A204.1 (cell line): ENCODE results near the gene LRRC74A.

Experiments used
- FAIRE-seq: peaks from 2 replicates; lab custom pipeline; 2012; peaks lifted over from hg19 to GRCh38; lab: Jason Lieb, UNC

LRRC74A gene

DNA sequence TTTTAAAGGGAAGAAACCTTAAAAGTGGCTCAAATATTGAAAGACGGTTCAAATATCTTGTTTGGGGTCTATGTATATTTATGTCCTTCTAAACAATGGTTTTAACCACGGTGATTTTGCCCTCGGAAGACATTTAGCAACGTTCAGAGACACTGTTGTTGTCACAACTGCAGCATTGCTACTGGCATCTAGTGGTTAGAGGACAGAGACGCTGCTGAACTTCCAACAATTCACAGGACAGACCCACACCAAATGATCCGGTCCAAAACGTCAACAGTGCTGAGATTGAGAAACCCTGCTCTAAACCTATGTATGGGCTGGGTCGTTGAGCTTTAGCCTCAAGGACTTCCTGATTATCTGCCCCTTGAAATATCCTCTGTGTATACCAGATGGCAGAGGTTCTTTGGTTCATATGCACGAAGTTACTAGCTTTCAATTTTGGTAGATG lies 15.2 kb upstream of the LRRC74A start:
- FAIRE-seq, result no peak

DNA sequence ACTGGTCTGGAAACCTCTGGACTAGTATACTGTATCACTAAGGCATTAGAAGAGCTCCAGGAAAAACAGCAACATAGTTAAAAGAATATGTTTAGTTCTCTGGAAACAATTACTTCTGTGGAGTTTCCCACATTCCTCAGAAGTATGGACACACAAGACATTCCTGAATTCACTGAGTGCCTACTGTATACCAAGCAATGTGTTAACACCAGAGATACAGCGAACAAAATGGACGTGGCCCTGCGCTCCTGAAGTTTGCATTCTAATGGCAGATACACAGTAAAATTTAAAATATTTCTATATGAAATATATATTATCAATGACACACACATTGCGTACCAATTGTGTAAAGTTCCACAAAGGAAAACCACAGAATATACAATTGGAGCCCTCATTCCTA lies 14.6 kb upstream of the LRRC74A start:
- no peak for FAIRE-seq

DNA sequence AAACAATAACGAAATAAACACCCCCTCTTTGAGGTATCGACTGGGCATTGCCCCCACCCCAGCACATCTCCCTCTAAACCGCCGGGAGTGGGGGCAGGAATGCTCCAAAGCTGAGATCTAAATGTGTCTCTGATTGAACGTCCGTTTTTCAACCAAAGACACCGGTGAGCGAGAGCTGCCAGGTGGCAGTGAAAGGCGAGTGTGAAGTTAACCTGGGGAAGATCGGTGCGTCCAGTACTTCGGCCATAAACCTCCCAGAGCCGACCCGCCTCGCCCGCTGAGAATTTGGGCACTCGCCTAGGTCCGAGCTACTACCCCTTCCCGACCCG lies 14.2 kb upstream of the LRRC74A start:
- FAIRE-seq, result no peak

DNA sequence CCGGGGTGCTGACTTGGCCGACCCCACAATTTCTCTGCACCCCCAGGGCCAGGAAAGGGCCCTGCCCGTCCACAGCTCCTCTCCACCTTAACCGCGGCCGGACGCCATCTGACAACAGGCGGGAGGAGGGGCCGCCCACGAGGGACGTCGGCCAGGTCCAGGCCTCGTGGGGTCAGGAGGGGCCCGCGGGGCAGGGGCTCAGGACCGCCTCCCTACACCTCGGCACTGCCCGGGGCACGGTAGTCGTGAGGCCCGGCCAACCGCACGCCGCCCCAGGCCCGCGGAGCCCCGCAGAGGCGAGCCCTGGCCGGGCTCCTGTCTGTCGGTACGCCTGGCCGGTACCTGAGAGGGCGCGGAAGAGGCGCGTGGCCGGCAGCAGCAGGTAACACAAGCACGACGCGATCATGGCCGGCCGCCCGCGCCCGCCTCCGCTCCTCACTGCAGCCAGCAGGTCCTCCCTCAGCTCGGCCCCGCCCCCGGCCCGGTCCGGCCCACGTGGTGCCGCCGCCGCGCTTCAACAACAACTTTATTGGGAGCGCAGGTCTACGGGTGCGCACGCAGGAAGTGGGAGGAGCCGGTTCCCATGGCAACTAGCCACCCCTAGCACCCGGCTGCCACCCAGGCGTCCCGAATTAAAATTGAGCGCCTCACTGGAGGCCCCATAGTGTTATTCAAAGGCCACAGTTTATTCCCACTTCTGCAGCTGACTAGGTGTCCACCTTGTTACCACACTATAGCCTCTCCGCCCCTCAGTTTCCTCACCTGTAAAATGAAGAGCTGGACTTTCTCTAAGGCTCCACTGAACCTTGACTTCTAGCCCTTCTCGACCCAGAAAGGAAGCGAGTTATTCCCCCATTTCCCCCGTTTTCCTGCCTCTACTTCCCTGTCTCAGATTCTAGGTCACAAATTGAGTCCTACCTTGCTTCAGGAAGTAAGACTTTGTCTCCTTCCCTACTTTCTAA lies 13.5 kb upstream of the LRRC74A start, which contains the start of gene ANGEL1:
ANGEL1 (minus strand) TSS at position 461 of the 962 bp plus-strand sequence; CDS start at position 406, 55 bp downstream.
- FAIRE-seq, result no peak

DNA sequence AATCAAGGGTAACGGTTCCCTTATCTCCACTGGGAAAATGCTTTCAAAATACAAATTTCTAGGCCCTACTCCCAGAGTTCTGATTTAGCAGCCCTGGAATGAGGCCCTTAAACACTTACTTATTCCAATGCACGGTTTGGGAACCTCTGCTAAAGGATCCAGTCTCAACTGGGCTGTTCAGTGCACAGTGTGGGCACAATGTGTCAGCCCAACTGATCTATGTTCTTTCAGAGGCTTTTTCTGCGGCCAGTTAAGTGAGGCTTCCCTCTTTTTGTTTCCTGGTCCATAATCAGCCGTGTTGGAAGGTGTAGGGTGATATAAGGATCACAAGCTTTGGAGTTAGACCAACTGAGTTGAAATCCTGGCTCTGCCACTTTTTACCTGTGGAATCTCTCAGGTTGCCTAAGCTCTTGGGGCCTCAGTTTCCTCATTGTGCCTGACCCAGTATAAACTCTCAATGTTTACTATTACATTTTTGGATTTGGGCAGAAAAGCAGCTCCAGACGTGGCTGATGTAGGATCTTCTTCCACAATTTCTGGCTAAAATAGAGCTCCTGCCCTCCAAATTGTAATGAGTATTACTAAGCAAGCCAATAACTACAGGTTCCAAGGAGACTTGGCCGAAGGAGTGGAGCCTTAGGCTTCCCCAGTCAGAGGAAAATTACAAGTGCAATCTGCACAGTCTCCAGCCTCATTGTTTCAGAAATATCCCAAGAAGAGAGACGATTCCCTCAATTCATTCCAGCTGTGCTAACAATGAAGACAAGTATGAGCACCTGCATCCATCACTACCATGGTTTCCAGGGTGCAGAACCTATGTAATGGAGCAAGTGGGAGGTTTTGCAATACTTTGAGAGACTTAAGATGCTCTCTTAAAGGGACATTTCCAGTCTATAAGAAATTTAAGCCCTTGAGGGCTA lies 11.2 kb upstream of the LRRC74A start:
- no peak for FAIRE-seq

DNA sequence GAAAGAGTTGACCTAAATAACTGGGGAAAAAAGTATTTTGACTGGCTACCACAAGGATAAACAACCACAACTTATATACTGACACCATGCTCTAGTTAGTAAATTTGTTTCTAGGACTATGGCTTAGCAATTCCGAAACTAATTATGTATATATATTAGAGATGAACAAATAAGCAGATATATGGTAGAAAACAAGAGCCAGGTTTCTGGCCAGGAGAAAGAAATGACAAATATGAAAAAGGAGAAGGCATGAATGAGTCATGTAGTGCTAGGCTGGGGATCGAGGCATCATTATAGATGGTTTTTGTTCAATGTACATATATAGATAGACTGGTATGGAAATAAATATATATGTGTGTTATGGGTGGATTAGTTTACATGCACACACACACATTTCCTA lies 5.5 kb upstream of the LRRC74A start:
- FAIRE-seq, result no peak

DNA sequence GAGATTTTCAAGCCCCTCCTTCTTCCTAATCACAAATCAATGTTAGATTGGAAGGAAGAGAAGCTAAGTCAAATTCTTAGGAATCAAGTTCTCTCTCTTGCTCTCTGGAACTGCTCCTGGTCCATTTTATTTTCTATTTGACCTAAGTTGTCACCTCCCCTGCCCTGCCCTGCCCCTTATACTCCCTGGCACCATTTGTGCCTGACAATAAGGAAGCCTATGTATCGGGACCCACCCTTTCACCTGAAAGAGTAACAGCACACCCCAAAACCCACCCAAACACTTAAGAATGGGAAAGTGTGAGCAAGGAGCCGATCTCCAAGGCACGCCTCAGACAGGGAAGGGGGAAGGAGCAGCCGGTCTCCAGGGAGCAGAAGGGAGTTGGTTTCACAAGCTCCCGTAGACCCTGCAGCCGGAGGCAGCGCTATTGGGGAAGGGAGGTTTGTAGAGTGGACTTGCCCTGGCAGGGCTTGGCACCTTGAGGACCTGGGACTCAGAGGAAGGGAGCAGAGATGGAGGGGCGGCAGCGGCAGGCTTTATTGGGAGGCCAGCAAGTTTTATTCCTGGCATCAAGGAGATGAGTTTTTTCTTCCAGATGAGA lies 1.6 kb downstream of the LRRC74A start:
- no peak for FAIRE-seq

DNA sequence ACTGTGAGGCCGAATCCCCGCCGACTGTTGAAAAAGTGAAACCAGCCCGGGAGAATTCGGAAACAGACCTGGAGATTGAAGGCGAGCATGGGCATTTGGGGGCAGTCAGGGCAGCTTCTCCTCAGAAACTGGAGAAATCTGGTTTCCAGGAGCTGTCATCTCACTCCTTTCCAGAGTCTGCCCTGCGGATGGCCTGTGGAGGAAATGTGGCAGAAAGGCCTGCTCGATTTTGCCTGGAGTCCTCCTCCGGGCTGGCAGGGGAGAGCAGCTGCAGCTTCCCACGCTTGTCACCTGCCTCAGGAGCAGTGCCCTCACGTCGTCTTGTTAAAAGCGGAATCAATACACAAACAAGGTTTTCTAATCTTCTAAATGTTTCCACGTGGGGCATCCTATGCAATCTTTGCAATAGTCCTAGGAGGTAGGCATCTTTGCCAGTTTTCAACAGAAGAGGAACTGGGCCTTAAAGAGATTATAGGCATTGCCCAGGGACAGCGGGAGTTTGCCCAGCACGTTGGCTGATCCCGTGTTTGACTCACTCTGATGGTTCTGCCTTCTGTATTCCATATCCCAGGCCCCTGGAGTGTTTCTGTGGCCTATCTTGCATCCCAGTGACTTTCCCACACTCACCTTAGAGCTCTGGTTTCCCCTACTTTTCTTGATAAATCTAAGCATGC lies 2.3 kb downstream of the LRRC74A start:
- no peak for FAIRE-seq

DNA sequence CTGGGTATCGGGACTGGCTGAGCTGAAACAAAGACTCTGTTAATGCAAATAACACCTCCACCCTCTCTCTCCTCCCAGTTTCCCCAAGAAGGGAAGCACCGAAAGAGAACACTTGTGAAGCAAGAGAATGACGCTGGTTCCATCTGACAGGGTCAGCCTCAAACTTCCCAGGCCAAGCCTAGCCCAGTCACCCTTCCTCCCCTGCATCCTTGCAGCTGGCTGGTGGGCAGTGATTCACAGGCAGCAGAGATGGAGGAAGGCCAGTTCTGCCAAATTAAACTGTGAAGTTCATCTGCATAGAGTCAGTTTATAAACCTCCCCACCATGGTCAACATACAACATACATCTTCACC lies 2.8 kb downstream of the LRRC74A start:
- no peak for FAIRE-seq

DNA sequence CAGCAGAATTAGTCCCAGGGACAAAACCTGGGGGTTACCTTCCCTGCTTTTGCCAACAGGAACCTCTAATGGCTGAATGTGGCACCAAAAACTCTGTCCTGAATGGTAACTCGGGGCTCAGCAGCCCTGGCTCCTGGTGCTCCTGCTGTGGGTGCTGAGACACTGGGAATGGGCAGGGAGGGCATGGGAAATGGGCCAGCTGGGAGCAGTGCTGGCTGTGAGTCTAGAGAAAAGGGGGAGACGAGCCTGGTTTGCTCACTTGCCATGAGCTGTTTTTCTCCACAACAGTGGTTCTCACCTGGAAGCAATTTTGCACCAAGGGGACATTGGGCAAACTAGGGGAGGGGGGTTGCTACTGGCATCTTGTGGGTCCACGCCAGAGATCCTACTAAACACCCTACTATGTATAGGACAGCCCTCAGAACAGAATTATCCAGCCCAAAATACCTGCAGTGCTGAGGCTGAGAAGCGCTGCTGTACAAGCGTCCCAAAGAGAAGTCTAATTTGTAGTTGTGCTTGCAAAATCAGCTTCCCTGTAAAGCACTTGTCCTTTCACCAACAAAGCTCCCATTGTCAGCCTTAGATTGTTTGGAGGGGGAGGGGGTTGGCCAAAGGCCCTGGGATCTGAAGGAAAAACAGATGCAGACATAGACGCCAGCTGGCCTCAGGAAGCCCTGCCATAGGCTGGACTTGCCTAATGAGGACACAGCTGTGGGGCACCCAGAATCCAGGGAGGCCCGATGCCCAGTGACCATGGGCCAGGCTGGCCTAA lies 3.6 kb downstream of the LRRC74A start:
- FAIRE-seq, result no peak

DNA sequence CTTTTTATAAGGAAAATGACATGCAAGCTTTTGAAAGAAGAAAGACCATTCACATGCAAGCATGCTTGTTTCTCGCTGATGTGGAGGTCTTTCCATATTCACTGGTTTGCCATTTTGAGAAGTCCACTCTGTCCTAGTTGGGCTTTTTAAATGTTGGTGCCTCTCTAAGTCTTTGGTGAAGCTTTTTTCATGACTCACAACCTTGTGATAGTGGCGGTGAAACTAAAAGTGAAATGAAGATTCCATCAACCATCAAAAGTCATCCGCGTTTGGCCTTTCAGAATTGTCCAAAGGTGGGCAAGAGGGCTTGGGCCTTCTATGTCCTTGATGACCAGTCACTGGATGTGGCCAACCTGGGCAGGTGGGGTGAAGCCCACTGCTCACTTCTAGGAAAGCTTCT lies 4.3 kb downstream of the LRRC74A start:
- no peak for FAIRE-seq

DNA sequence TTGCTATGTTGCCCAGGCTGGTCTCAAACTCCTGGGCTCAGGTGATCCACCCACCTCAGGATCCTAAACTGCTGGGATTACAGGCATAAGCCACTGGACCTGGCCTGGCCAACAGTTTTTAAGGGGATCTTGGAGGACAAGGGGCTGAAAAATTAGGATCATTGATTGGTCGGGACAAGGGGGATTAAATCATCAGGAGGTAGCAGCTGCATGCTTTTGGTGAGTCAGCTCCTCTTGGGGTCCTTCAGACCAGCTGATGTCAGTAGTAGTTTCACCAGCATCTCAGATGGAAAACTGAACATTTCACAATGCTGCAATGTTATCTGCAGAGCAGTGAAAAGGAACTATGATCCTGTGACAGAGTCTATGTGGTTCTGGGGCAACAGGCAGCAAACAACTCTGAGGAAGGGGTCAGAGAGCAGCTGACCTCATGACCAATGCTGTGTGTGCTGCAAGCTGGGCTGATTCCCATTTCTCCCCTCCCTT lies 6.3 kb downstream of the LRRC74A start:
- no peak for FAIRE-seq

DNA sequence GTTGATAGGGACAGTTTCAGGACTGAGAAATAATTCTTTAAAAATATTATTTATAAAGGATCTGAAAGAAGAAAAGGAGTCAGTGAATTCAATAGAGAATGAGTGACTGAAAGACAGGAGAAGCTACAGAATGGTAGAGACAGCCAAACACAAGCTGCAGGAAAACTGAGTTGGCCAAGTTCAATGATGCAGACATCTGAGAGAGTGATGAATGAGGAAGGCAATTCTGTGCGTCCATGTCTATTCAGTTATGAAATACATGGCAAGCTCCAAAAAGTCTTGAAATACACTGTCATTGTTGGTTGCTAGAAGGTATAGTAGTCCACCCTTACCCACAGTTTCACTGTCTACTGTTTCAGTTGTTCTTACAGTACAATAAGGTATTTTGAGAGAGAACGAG lies 6.8 kb downstream of the LRRC74A start:
- FAIRE-seq, result no peak

DNA sequence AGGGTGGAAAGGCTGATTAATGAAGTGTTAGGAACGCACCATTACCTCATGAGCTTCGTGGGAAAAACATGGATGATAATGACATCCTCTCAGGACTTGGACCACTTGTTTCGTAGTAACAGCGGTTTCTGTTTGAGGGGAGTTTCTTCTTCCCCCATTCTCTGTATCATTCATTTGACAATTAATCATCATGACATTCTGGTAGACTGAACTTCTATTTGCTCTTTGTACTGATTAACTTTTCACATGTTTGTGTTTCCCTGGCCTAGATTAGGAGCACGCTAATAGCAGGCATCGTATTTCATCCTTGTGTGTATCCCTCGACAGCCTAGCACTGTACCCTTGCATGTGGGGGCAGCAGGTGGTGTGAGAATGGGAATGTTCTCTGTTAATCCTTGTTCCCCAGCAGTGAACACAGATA lies 8.0 kb downstream of the LRRC74A start:
- FAIRE-seq, result no peak

DNA sequence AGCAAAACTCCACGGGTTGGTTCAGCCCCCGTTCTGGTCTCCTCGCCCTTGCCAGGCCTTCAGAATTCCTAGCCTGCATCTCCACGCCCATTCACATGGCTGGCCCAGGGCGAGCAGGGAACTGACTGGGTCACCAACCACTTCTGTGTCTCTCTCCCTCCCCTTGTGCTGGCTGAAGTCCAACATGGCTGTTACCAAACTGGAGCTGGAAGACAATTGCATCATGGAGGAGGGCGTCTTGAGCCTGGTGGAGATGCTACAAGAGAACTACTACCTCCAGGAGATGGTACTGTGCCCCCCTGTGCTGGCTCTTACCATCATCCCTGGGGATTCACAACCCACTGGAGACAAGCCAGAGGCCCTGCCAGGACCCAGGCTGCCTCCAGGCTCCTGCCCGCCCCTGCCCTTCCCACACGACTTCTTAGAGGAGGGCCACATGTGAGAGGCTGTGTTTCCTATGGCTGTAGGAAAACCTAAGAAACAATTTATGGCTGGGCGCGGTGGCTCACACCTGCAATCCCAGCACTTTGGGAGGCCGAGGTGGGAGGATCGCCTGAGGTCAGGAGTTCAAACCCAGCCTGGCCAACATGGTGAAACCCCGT lies 9.9 kb downstream of the LRRC74A start:
- no peak for FAIRE-seq

DNA sequence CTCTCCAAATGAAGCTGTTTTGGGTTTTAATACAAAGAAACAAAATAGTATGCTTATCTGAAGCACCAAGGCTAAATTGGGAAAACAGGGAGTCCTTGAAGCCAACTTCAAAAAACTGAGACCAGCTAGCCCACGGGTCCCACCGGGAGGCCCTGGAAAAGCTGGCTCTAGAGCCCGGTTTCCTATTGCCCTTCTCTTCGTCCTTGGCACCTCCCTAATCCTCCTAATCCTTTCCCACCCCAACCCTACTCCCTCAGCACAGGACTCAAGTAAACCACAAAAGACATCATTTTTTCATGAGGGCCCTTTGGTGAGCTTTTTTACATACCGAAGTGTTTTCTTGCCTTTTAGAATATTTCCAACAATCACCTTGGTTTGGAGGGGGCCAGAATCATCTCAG lies 11.3 kb downstream of the LRRC74A start:
- FAIRE-seq, result no peak

DNA sequence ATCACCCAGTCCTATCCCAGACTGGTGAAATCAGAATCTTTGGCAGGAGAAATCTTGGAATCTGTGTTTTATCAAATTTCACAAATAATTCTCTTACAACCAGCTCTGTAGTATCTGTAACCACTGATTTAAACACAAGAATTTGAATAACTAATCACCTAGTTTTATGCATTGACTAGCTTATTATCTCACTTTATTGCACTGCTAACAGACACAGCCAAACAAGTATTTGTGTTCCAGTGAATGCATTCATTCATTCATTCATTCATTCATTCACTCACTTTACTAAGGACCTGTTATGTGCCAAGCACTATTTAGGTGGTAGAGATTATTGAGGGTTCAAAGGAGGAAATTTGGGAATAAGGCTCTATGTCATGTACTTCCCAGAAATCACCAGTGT lies 16.2 kb downstream of the LRRC74A start:
- FAIRE-seq, result no peak

DNA sequence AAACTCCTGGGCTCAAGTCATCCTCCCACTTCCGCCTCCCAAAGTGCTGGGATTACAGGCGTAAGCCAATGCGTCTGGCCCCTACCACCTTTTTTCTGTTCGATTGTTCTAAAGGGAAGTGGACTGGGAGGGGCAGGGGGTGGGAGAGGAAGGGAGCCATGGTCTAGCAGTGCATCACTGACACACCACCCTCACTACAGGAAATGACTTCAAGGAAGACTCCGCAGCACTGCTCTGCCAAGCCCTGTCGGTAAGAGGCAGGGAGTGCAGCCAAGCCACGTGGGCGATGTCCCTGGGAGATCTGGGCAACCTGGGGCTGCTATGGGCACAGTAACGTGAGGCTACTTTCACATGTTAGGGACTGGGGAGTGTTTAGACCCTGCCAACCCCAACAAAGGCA lies 18.0 kb downstream of the LRRC74A start:
- FAIRE-seq, result no peak

DNA sequence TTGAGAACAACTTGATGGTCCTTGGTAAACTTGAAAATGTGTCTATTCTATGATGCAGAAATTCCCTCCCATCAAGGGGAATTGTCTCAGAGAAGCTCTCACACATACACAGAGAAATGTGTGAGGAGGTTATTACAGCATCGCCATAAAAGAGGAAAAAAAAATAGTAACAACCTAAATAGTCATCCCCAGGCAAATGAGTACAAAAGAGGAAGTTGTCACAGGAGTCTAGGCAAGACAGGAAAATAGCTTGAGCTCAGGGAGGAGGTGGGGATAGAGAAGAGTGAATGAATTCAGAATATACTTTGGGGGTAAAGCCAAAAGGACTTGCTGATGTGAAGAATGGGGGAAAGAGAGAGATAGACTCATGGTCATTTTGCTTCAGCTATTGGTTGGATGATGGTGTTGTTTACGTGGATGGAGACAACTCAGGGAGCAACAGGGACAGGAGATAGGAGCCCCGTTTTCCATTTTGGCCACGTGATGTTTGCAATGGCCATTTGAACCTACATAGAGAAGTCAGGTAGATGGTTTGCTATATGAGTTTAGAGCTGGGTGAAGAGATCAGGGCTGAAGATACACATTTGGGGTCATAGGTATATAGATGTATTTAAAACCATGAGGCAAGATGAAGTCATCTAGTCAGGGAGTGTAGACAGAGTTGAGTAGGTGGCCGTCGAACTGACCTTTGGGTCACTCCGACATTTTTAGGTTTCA lies 20.3 kb downstream of the LRRC74A start:
- FAIRE-seq, result no peak

DNA sequence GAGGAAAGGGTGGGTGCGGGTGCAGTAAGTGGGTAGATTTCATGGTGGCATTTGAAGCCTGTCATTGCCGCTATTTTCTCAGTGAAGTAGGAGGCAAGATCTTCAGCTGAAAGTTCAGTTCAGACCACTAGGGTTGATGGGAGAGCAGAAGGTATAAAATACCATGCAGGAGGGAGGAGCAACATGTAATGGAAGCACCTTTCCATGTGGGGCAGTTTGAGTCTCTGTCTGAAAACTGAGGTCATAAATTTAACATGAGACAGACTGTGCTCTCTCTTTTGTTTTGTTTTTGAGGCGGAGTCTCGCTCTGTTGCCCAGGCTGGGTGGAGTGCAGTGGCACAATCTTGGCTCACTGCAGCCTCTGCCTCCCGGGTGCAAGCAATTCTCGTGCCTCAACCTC lies 22.7 kb downstream of the LRRC74A start:
- no peak for FAIRE-seq
